Upper lobe of right lung (tissue), 1 donor: ENCODE measurements around the gene CXorf38. TPM values are rescaled to one million over a fixed set of nuclear protein-coding genes. Genes with fewer than 3 reads are reported as not detected.
"Not testable (repeated sequence)": the region's sequence is repeated elsewhere in the genome, so short reads cannot be mapped to it uniquely, and the experiment has no call there.

Experiments
- ATAC-seq: fragments of 200-7000 bp; cut with Tn5 transposase; one replicate; pipeline ENCODE4 v1.9.1; 2020; ENCODE audit warnings: mild to moderate bottlenecking, moderate library complexity
- DNase-seq: peaks from one replicate; pipeline ENCODE4 v3.0.0-alpha.2; 2020
- H3K27ac ChIP-seq: fragments of 200-600 bp; one replicate; pipeline ENCODE4 v1.8.0; 2022
- H3K27me3 ChIP-seq: fragments of 200-600 bp; one replicate; pipeline ENCODE4 v1.8.0; 2022; ENCODE audit warnings: mild to moderate bottlenecking
- H3K36me3 ChIP-seq: fragments of 200-600 bp; one replicate; pipeline ENCODE4 v1.8.0; 2022
- H3K4me1 ChIP-seq: fragments of 200-600 bp; one replicate; pipeline ENCODE4 v1.8.0; 2022
- H3K4me3 ChIP-seq: fragments of 200-600 bp; one replicate; pipeline ENCODE4 v1.8.0; 2022; ENCODE audit warnings: mild to moderate bottlenecking
- H3K9me3 ChIP-seq: fragments of 200-600 bp; one replicate; pipeline ENCODE4 v1.8.0; 2022
- intact Hi-C: fragments of 100-400 bp; cut with DNase I; formaldehyde crosslinking; loops from one replicate; pipeline ENCODE4 v1.11.0; 2022
- total RNA-seq: library from RNA; stranded (reverse); fragmentation: NEBNext Ultra II Directional; extraction: Animal tissue kit (Norgen Biotek cat#: 25700); gene quantifications from one replicate; pipeline ENCODE4 v1.2.1, GENCODE V29; 2021
- TF ChIP-seq, protein P1 (sequence below): fragments of 200-600 bp; IDR thresholded peaks from one replicate; pipeline ENCODE4 v1.8.0; 2022; ENCODE audit warnings: antibody characterized with exemption
- donor health status: DM: no; HTN: yes; CAD: no; lungs with severe emphysema.

CXorf38 gene
- total RNA-seq, 1 donor from 2014 or later: 14.1 TPM

GRCh38 chrX:40615976-40616375 lies 31.4 kb downstream of the CXorf38 start:
- intact Hi-C loops: no loop called here
- Histone ChIP-seq H3K4me1 (no peaks in the 10 kb centered on the region), H3K4me3 (no peak overlapping the region), H3K27ac (no peak overlapping the region), H3K9me3 (no peaks in the 10 kb centered on the region), H3K36me3 (no peaks in the 10 kb centered on the region), H3K27me3 (no peaks in the 10 kb centered on the region)
- ATAC-seq: no peak
- no peak for DNase-seq
- TF ChIP-seq, protein P1, sequence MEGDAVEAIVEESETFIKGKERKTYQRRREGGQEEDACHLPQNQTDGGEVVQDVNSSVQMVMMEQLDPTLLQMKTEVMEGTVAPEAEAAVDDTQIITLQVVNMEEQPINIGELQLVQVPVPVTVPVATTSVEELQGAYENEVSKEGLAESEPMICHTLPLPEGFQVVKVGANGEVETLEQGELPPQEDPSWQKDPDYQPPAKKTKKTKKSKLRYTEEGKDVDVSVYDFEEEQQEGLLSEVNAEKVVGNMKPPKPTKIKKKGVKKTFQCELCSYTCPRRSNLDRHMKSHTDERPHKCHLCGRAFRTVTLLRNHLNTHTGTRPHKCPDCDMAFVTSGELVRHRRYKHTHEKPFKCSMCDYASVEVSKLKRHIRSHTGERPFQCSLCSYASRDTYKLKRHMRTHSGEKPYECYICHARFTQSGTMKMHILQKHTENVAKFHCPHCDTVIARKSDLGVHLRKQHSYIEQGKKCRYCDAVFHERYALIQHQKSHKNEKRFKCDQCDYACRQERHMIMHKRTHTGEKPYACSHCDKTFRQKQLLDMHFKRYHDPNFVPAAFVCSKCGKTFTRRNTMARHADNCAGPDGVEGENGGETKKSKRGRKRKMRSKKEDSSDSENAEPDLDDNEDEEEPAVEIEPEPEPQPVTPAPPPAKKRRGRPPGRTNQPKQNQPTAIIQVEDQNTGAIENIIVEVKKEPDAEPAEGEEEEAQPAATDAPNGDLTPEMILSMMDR: no peak

DNA sequence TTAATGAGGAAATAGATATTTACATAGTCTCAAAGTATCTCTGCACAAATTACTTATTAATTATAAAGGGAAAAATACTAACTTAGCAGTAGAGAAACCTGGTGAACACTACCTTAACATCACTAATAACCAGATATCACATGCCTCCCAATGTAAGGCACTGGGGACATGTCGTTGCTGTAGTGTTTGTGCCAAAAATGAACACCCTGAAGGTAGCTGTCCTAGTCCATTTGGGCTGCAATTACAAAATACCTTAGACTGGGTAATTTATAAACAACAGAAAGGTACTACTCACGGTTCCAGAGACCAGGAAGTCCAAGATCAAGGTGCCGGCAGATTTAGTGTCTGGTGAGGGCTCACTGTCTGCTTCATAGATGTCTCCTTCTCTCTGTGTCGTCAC lies 34.9 kb downstream of the CXorf38 start:
- TF ChIP-seq, protein P1: no peak
- no peaks in the 10 kb centered on the region for H3K9me3 ChIP-seq
- no peaks in the 10 kb centered on the region for H3K27me3 ChIP-seq
- intact Hi-C loops: no loop called here
- H3K36me3 ChIP-seq: no peaks in the 10 kb centered on the region
- ATAC-seq: no peak
- H3K4me3 ChIP-seq: no peak overlapping the region
- no peaks in the 10 kb centered on the region for H3K4me1 ChIP-seq
- H3K27ac ChIP-seq: no peak overlapping the region
- no peak for DNase-seq

DNA sequence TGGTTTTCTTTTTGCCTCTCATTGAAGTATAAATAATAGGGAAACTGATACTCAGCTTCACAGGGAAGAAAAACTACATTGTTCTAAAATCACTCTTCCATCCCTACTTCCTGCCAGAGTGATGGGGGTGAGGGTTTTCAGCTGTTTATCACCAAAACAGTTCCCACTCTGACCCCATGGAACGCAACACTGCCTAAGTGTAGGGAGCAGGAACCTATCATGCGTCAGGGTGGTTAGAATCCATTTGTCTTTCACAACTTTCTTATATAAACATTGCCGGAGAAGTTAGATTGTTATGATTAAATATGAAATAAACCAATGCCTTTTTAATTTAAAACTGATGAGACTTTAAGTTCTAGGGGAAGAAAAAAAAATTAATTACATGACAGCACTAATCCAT lies 40.0 kb downstream of the CXorf38 start:
- H3K4me1 ChIP-seq: no peaks in the 10 kb centered on the region
- intact Hi-C loops: no loop called here
- H3K27ac ChIP-seq: no peak overlapping the region
- H3K36me3 ChIP-seq: no peaks in the 10 kb centered on the region
- DNase-seq (no peak), ATAC-seq (no peak)
- TF ChIP-seq, protein P1: no peak
- no peak overlapping the region for H3K4me3 ChIP-seq
- H3K9me3 ChIP-seq: no peaks in the 10 kb centered on the region
- H3K27me3 ChIP-seq: no peaks in the 10 kb centered on the region

- Histone ChIP-seq H3K9me3 (no peaks in the 10 kb centered on the region), H3K27ac (no peak overlapping the region), H3K4me3 (no peak overlapping the region), H3K27me3 (no peaks in the 10 kb centered on the region), H3K36me3 (peaks cover 33% of the 10 kb centered on the region), H3K4me1 (no peaks in the 10 kb centered on the region)
- TF ChIP-seq, protein P1: no peak
- ATAC-seq: no peak
- intact Hi-C loops: no loop called here
- no peak for DNase-seq
These were observed 43.9 kb downstream of the CXorf38 start for GRCh38 chrX:40603446-40603845.

- H3K27ac ChIP-seq, intact Hi-C loops, H3K9me3 ChIP-seq, H3K4me3 ChIP-seq, ATAC-seq, DNase-seq, H3K4me1 ChIP-seq, H3K27me3 ChIP-seq: not testable (repeated sequence)
- H3K36me3 ChIP-seq: peaks cover 20% of the 10 kb centered on the region
These were observed 57.6 kb downstream of the CXorf38 start for GRCh38 chrX:40589616-40590321.

GRCh38 chrX:40587623-40588022 lies 59.7 kb downstream of the CXorf38 start:
- ATAC-seq, H3K4me3 ChIP-seq, H3K9me3 ChIP-seq, DNase-seq, H3K27me3 ChIP-seq, intact Hi-C loops, H3K4me1 ChIP-seq, H3K27ac ChIP-seq: not testable (repeated sequence)
- H3K36me3 ChIP-seq: peaks cover 13% of the 10 kb centered on the region

GRCh38 chrX:40582811-40583210 lies 64.5 kb downstream of the CXorf38 start:
- no peaks in the 10 kb centered on the region for H3K27me3 ChIP-seq
- ATAC-seq (no peak), DNase-seq (no peak)
- H3K36me3 ChIP-seq: no peaks in the 10 kb centered on the region
- no peaks in the 10 kb centered on the region for H3K9me3 ChIP-seq
- H3K27ac ChIP-seq: no peak overlapping the region
- TF ChIP-seq, protein P1: no peak
- no peak overlapping the region for H3K4me3 ChIP-seq
- H3K4me1 ChIP-seq: peaks cover 10% of the 10 kb centered on the region
- intact Hi-C loops: no loop called here

DNA sequence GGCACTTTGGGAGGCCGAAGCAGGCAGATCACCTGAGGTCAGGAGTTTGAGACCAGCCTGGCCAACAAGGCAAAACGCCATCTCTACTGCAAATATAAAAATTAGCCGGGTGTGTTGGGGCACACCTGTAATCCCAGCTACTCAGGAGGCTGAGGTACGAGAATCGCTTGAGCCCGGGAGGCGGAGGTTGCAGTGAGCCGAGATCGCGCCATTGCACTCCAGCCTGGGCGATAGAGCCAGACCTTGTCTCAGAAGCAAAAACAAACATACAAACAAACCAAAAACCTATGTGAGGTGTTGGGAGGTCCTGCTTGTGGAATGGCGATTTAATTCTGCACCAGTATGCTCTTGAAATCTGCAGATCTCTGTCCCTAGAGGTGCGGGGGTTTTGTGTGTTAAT lies 65.2 kb downstream of the CXorf38 start:
- H3K36me3 ChIP-seq, H3K27me3 ChIP-seq, H3K27ac ChIP-seq, intact Hi-C loops, ATAC-seq, DNase-seq, H3K9me3 ChIP-seq: not testable (repeated sequence)
- H3K4me1 ChIP-seq: peaks cover 10% of the 10 kb centered on the region
- peak overlapping the region; percentile 64 for H3K4me3 ChIP-seq
